Body of pancreas (tissue), 4 donors: Measurements from ENCODE around the gene SMC3. TPM values are rescaled to one million over a fixed set of nuclear protein-coding genes. Genes with fewer than 3 reads are reported as not detected.
"Not testable (repeated sequence)": the region's sequence is repeated elsewhere in the genome, so short reads cannot be mapped to it uniquely, and the experiment has no call there.

Experiments used
- ATAC-seq: fragments of 150-250 bp; one replicate; pipeline ENCODE4 v1.9.1; 2016
- DNase-seq, 4 donors: peaks; one replicate each; pipeline ENCODE4 v3.0.0-alpha.2; 2019
- H3K27ac ChIP-seq, 4 donors: fragments of 200-600 bp; sonication (generic); 1 replicate in 3 of 4; 2 replicates in 1 of 4; pipeline versions ENCODE4 v1.5.1 to v1.6.1; 2016 to 2019; ENCODE audit warnings: mild to moderate bottlenecking in 1 of 4, mixed read lengths in 1 of 4, moderate library complexity in 1 of 4
- H3K27me3 ChIP-seq, 2 donors: fragments of 200-600 bp; sonication (generic); one replicate each; pipeline ENCODE4 v1.6.0; 2016; ENCODE audit warnings: mild to moderate bottlenecking in 1 of 2
- H3K36me3 ChIP-seq, 2 donors: fragments of 200-600 bp; sonication (generic); replicated peaks in 1 of 2; 2 replicates each; pipeline ENCODE4 v1.5.1; 2016; ENCODE audit warnings: low read depth in 2 of 2; ENCODE audit not compliant: insufficient read depth in 1 of 2
- H3K4me1 ChIP-seq: fragments of 200-600 bp; sonication (generic); one replicate; pipeline ENCODE4 v1.6.0; 2016
- H3K4me3 ChIP-seq, 2 donors: fragments of 200-600 bp; sonication (generic); 1 replicate in 1 of 2; 2 replicates in 1 of 2; pipeline ENCODE4 v1.5.1; 2016 to 2019
- H3K9me3 ChIP-seq, 3 donors: fragments of 200-600 bp; sonication (generic); 1 replicate in 2 of 3; 2 replicates in 1 of 3; pipeline ENCODE4 v1.5.1; 2016
- POLR2A ChIP-seq, 3 donors: fragments of 450-650 bp; IDR thresholded peaks; one replicate each; pipeline ENCODE4 v1.6.1; 2016; ENCODE audit warnings: antibody characterized with exemption in 3 of 3, mild to moderate bottlenecking in 2 of 3
- WGBS, 2 donors: methylation state at CpG; one replicate each; pipeline ENCODE4 v1.1.5; 2017; 5-methylcytosine and 5-hydroxymethylcytosine counted together
- intact Hi-C: fragments of 100-400 bp; cut with DNase I; formaldehyde crosslinking; loops from one replicate; pipeline ENCODE4 v1.15.1; 2023
- total RNA-seq, 2 donors: library from RNA; depleted of rRNA; stranded (reverse); fragments of >200 nt; gene quantifications; one replicate each; pipeline ENCODE4 v1.1.0, GENCODE V29; 2016
- TF ChIP-seq, protein P1 (sequence below), 7 experiments: fragments of 450-650 bp in 4 of 7; fragments of 200-600 bp in 3 of 7; sonication (generic) in 3 of 7; IDR thresholded peaks; one replicate each; pipeline ENCODE4 v1.5.1; 2016 to 2019; ENCODE audit warnings: antibody characterized with exemption in 7 of 7

SMC3 gene
- total RNA-seq, 2 donors from 2014 or later, result 18.4 to 22.1 TPM

DNA sequence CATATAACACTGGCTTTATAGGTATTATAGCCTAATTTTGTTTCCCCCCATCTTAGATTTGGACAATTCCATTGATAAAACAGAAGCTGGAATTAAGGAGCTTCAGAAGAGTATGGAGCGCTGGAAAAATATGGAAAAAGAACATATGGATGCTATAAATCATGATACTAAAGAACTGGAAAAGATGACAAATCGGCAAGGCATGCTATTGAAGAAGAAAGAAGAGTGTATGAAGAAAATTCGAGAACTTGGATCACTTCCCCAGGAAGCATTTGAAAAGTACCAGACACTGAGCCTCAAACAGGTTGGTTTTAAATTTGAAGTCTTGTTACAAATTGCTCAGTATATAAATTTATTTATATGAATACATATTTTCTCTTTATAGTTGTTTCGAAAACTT, 34.1 kb downstream of the SMC3 start:
- 83 to 90% methylated on average over 4 of the region's 4 CpGs for whole genome bisulfite sequencing, 2 donors
- ATAC-seq (no peak), DNase-seq (no peak)
- no peaks in the 10 kb centered on the region for H3K27me3 ChIP-seq
- no peak overlapping the region for H3K27ac ChIP-seq
- intact Hi-C loops, result no loop called here
- no peaks in the 10 kb centered on the region for H3K4me1 ChIP-seq
- peaks cover 0 to 34% of the 10 kb centered on the region in 2 donors for H3K36me3 ChIP-seq
- TF ChIP-seq, protein P1, sequence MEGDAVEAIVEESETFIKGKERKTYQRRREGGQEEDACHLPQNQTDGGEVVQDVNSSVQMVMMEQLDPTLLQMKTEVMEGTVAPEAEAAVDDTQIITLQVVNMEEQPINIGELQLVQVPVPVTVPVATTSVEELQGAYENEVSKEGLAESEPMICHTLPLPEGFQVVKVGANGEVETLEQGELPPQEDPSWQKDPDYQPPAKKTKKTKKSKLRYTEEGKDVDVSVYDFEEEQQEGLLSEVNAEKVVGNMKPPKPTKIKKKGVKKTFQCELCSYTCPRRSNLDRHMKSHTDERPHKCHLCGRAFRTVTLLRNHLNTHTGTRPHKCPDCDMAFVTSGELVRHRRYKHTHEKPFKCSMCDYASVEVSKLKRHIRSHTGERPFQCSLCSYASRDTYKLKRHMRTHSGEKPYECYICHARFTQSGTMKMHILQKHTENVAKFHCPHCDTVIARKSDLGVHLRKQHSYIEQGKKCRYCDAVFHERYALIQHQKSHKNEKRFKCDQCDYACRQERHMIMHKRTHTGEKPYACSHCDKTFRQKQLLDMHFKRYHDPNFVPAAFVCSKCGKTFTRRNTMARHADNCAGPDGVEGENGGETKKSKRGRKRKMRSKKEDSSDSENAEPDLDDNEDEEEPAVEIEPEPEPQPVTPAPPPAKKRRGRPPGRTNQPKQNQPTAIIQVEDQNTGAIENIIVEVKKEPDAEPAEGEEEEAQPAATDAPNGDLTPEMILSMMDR (IDR thresholded peaks at IDR 0.05), result no peak
- TF ChIP-seq POLR2A (IDR thresholded peaks at IDR 0.05), result no peak
- no peak overlapping the region for H3K4me3 ChIP-seq
- H3K9me3 ChIP-seq, result no peaks in the 10 kb centered on the region

DNA sequence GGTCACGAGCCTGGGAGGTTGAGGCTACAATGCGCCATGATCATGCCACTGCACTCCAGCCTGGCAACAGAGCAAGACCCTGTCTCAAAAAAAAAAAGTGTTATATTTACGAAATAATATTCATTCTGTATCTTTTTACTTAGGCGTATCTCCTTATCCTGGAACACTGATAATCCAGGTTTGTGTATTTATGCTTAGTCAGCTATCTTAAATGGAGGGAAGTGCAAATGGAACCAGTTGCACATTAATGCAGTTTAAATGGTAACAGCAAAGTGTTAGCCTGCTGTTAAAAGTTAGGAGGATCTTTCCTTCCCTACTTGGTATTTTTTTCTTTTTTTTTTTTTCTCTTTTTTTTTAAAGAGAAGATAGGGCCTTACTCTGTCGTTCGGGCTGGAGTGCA, 40.6 kb downstream of the SMC3 start:
- no peak overlapping the region for H3K27ac ChIP-seq
- H3K4me3 ChIP-seq, result no peak overlapping the region
- H3K36me3 ChIP-seq, result peaks cover 0 to 12% of the 10 kb centered on the region in 2 donors
- ATAC-seq, result no peak
- H3K27me3 ChIP-seq, result no peaks in the 10 kb centered on the region
- no peaks in the 10 kb centered on the region for H3K9me3 ChIP-seq
- WGBS, 2 donors, result 62 to 63% methylated on average over 6 of the region's 6 CpGs
- no peak for DNase-seq
- TF ChIP-seq, protein P1 (IDR thresholded peaks at IDR 0.05), result no peak
- no peak for TF ChIP-seq POLR2A (IDR thresholded peaks at IDR 0.05)
- no peaks in the 10 kb centered on the region for H3K4me1 ChIP-seq
- intact Hi-C loops, result no loop called here

DNA sequence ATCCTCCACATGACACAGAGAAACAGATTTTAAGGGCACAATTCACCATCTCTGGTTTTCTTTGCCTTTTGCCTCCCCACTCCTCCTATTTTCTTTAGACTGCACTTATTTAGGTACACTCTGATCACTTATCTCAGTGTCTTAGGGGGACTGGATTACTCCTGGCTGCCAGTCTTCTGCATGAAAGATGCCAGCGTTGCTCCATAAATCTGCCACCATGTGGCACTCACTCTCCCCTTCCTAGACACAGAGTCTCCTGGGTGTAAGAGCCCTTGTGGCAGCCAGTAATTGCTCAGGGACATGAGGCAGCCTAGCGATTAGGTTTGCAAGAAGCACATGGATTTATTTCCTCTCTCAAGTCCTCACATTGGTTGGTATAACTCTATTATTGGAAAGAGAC, 42.1 kb downstream of the SMC3 start:
- Histone ChIP-seq H3K4me3 (no peak overlapping the region), H3K4me1 (no peaks in the 10 kb centered on the region), H3K9me3 (no peaks in the 10 kb centered on the region), H3K27ac (no peak overlapping the region), H3K27me3 (no peaks in the 10 kb centered on the region), H3K36me3 (peaks cover 0 to 10% of the 10 kb centered on the region in 2 donors)
- no peak for TF ChIP-seq POLR2A (IDR thresholded peaks at IDR 0.05)
- TF ChIP-seq, protein P1 (IDR thresholded peaks at IDR 0.05), result no peak
- ATAC-seq (no peak), DNase-seq (no peak)
- intact Hi-C loops, result no loop called here
- WGBS, 2 donors, result 19% methylated on average over 2 of the region's 2 CpGs

DNA sequence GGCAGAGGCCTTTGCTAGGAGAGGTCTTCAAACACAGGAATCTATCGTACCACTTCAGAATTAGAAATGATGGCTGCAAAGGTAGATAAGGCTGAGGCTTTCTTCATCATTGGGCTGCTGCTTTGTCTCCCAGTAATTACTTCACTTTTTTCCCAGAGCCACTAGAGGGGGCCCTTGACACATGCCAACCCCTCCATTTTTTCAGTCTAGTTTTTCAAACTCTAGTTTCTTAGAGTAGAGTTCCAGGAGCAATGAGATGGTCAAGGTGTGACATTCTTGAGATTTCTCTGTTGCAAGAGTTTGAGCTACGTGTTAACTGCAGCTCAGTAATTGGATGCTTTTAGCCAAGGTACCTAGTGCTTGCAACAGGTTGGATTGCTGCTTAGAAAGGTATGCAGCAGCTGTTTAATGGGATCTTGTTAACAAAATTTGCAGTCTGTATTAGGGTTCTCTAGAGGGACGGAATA, 42.8 kb downstream of the SMC3 start:
- no peak overlapping the region for H3K4me3 ChIP-seq
- H3K27ac ChIP-seq, result no peak overlapping the region
- H3K4me1 ChIP-seq, result no peaks in the 10 kb centered on the region
- no peaks in the 10 kb centered on the region for H3K27me3 ChIP-seq
- intact Hi-C loops, result no loop called here
- TF ChIP-seq, protein P1 (IDR thresholded peaks at IDR 0.05), result peak; percentile 60 to 84 (median 80)
- TF ChIP-seq POLR2A (IDR thresholded peaks at IDR 0.05), result no peak
- ATAC-seq (peak; percentile 73), DNase-seq (peak; percentile 46 to 64 (median 51))
- H3K9me3 ChIP-seq, result no peaks in the 10 kb centered on the region
- H3K36me3 ChIP-seq, result peaks cover 0 to 7% of the 10 kb centered on the region in 2 donors
- WGBS, 2 donors, result 7 to 11% methylated on average over 3 of the region's 3 CpGs

DNA sequence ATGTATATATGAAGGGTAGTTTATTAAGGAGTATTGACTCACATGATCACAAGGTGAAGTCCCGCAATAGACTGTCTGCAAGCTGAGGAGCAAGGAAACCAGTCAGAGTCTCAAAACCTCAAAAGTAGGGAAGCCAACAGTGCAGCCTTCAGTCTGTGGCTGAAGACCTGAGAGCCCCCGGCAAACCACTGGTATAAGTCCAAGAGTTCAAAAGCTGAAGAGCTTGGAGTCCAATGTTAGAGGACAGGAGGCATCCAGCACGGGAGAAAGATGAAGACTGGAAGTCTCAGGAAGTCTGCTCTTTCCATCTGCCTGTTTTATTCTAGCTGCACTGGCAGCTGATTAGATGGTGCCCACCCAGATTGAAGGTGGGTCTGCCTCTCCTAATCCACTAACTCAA, 43.3 kb downstream of the SMC3 start:
- intact Hi-C loops, H3K9me3 ChIP-seq, H3K27me3 ChIP-seq, H3K27ac ChIP-seq, DNase-seq, H3K4me3 ChIP-seq, ATAC-seq, H3K36me3 ChIP-seq, H3K4me1 ChIP-seq: not testable (repeated sequence)
- 63 to 83% methylated on average over 2 to 3 of the region's 3 CpGs for WGBS, 2 donors
